ENCODE results near the gene SUPT6H.

GRCh38 chr17:28751600-28752366 lies 89.8 kb downstream of the SUPT6H start:
- TF ChIP-seq EZH2 (IDR thresholded peaks at IDR 0.05; ENCODE audit: low read length, missing control alignments) (no peak), CTCF (conservative IDR thresholded peaks at IDR 0.05 in 1 of 2, IDR thresholded peaks at IDR 0.05 in 1 of 2; ENCODE audit: low read depth in 1 of 2, low read length in 2 of 2) (no peak)
